GM12874 (cell line): Measurements from ENCODE around the gene DCPS.

Experiments used
- CTCF ChIP-seq: IDR thresholded peaks from 2 replicates; pipeline ENCODE4 v1.5.1; 2011; ENCODE audit warnings: low read depth, mild to moderate bottlenecking, control low read depth, low read length, moderate library complexity; ENCODE audit not compliant: insufficient read depth

Gene DCPS

GRCh38 chr11:126280595-126280994, 23.3 kb upstream of the DCPS start:
- no peak for TF ChIP-seq CTCF

- TF ChIP-seq CTCF, result no peak
These were observed 22.6 kb upstream of the DCPS start for GRCh38 chr11:126281245-126281644.

GRCh38 chr11:126281666-126282175, 22.1 kb upstream of the DCPS start:
- TF ChIP-seq CTCF, result no peak

- TF ChIP-seq CTCF, result no peak
These were observed 21.5 kb upstream of the DCPS start for GRCh38 chr11:126282361-126282735.

DNA sequence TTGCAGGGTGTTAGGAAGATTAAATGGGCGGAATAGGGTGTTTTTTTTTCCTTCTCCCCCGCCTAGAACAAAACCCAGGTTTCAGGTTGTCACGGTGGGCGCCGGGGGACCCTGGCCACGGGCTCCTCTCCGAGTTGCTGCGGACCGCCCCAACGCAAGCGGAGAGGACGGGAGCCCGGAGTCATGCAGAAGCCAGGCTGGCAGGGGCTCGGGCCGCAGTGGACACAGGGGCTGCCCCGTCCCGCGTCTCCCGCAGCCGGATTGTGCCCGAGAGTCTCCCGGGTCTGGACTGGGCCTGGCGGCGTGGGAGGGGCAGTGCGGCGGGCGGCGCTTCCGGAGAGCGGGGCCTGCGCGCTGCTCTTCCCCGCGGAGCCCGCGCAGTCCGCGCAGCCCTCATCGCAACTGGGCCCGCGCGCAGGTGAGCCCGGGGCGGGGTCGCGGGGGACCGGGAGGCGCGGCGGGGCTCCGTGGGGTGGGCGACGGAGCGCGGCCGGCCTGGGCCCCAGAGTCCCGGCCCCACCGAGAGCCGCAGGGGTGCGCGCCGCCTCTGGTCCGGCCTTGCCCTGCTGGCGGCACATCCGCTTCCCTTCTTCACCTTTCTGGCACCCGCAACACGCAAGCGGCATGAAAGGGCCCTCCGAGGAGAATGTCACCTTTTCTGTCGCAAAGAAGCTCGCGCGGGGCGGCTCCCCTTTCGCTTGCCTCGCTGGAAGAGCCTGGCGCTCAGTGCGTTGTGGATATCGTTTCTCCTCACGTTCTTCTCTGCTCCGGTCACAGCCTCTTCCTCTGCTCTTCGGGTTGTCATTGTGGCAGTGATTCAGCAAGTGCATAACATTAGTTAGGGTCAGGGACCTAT, 20.9 kb upstream of the DCPS start, which contains the start of gene TIRAP:
Gene TIRAP (plus strand): TSS at position 358 of the 856 bp plus-strand sequence. CDS start 7,802 bp downstream, outside the sequence.
- no peak for TF ChIP-seq CTCF

GRCh38 chr11:126284829-126285228, 19.0 kb upstream of the DCPS start:
- no peak for TF ChIP-seq CTCF

DNA sequence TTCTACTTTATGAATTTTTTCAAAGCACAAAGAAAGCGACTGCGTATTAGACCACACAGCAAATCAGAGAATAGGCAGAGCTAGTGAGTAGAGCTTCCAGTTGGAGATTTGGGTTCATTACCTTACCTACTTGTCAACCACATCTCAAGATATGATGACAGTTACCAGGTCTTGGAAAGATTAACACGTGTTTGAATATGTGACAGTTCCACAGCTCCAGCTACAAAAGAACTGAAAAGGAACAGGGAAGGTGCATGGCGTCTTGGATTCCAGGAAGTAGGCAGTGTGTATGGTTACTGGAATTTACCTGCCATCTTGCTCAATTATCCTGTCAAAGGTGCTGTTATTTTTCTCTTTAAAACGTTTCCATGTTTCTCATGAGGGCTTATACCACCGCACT, 15.6 kb upstream of the DCPS start:
- TF ChIP-seq CTCF, result no peak
